HT1080 (cell line): ENCODE results near the gene DACT1. TPM values are rescaled to one million over a fixed set of nuclear protein-coding genes. Genes with fewer than 3 reads are reported as not detected.

ENCODE experiments used
- DNase-seq: peaks from one replicate; pipeline ENCODE4 v3.0.0-alpha.2; 2015; ENCODE audit warnings: low read depth
- total RNA-seq: library from RNA; depleted of rRNA; stranded (reverse); fragments of >200 nt; shearing (Covaris generic); gene quantifications from 2 replicates; pipeline ENCODE4 v1.2.3, GENCODE V29; 2014

Gene DACT1
- total RNA-seq, 1 experiment from 2014 or later = not detected

GRCh38 chr14:58635091-58635830, 2.5 kb upstream of the DACT1 start:
- no peak for DNase-seq

- DNase-seq = no peak
These were observed 1.6 kb upstream of the DACT1 start for GRCh38 chr14:58636129-58636528.

GRCh38 chr14:58637040-58637390, 747 bp upstream of the DACT1 start:
- DNase-seq = no peak

- DNase-seq = no peak
These were observed 752 bp downstream of the DACT1 start for GRCh38 chr14:58638231-58639197.

- no peak for DNase-seq
These were observed 1.4 kb downstream of the DACT1 start for GRCh38 chr14:58639198-58639565.

GRCh38 chr14:58639842-58640484, 2.2 kb downstream of the DACT1 start:
- peak; percentile 57 for DNase-seq

GRCh38 chr14:58640959-58641358, 3.2 kb downstream of the DACT1 start:
- DNase-seq = peak; percentile 17

GRCh38 chr14:58641509-58641908, 3.7 kb downstream of the DACT1 start:
- DNase-seq = no peak

GRCh38 chr14:58643366-58643765, 5.6 kb downstream of the DACT1 start:
- no peak for DNase-seq

- DNase-seq = no peak
These were observed 7.9 kb downstream of the DACT1 start for GRCh38 chr14:58645641-58646040.

GRCh38 chr14:58646479-58646878, 8.7 kb downstream of the DACT1 start:
- DNase-seq = no peak

- no peak for DNase-seq
These were observed 10.0 kb downstream of the DACT1 start for GRCh38 chr14:58647777-58648176.

- DNase-seq = no peak
These were observed 13.1 kb downstream of the DACT1 start for GRCh38 chr14:58650857-58651256.

GRCh38 chr14:58656671-58657411, 19.1 kb downstream of the DACT1 start:
- no peak for DNase-seq

- DNase-seq = no peak
These were observed 21.3 kb downstream of the DACT1 start for GRCh38 chr14:58659061-58659460.

- DNase-seq = no peak
These were observed 22.1 kb downstream of the DACT1 start for GRCh38 chr14:58659846-58660245.

- DNase-seq = no peak
These were observed 22.6 kb downstream of the DACT1 start for GRCh38 chr14:58660407-58660806.

GRCh38 chr14:58662018-58662417, 24.3 kb downstream of the DACT1 start:
- DNase-seq = no peak

GRCh38 chr14:58662759-58663158, 25.0 kb downstream of the DACT1 start:
- DNase-seq = no peak

GRCh38 chr14:58663494-58664111, 25.8 kb downstream of the DACT1 start:
- DNase-seq = peak; percentile 27
